ENCODE measurements around the gene NBAS.

Gene NBAS

DNA sequence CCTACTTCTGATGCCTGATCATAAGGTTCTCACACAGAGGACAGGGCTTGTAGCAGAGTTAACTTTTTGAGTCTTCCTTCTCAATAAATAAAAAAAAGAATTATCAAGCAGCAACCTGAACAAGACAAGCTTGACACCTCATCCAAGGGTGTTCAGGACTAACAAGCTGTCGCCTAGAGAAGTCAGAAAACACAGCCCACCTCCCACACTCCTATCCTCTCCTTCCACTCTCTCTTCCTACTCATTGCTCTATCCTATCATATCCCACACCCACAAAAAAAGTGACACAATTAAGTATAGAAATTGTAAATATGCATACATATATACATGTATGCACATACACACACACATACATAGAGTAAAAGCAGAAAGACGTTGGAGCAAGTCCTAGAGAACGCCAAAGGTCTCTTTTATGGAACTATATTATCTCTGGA is 5.4 kb downstream of the NBAS start:
- Mint-ChIP-seq H3K4me1 (peaks cover 17% of the 10 kb centered on the region), H3K9me3 (no peaks in the 10 kb centered on the region), H3K4me3 (no peak overlapping the region), H3K27ac (no peak overlapping the region), H3K27me3 (ENCODE audit: low read depth) (no peaks in the 10 kb centered on the region), H3K36me3 (ENCODE audit: low read depth) (peaks cover 27% of the 10 kb centered on the region)
- TF ChIP-seq, protein P1, sequence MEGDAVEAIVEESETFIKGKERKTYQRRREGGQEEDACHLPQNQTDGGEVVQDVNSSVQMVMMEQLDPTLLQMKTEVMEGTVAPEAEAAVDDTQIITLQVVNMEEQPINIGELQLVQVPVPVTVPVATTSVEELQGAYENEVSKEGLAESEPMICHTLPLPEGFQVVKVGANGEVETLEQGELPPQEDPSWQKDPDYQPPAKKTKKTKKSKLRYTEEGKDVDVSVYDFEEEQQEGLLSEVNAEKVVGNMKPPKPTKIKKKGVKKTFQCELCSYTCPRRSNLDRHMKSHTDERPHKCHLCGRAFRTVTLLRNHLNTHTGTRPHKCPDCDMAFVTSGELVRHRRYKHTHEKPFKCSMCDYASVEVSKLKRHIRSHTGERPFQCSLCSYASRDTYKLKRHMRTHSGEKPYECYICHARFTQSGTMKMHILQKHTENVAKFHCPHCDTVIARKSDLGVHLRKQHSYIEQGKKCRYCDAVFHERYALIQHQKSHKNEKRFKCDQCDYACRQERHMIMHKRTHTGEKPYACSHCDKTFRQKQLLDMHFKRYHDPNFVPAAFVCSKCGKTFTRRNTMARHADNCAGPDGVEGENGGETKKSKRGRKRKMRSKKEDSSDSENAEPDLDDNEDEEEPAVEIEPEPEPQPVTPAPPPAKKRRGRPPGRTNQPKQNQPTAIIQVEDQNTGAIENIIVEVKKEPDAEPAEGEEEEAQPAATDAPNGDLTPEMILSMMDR (IDR thresholded peaks at IDR 0.05; ENCODE audit: unreplicated experiment in 3 of 3) = no peak

DNA sequence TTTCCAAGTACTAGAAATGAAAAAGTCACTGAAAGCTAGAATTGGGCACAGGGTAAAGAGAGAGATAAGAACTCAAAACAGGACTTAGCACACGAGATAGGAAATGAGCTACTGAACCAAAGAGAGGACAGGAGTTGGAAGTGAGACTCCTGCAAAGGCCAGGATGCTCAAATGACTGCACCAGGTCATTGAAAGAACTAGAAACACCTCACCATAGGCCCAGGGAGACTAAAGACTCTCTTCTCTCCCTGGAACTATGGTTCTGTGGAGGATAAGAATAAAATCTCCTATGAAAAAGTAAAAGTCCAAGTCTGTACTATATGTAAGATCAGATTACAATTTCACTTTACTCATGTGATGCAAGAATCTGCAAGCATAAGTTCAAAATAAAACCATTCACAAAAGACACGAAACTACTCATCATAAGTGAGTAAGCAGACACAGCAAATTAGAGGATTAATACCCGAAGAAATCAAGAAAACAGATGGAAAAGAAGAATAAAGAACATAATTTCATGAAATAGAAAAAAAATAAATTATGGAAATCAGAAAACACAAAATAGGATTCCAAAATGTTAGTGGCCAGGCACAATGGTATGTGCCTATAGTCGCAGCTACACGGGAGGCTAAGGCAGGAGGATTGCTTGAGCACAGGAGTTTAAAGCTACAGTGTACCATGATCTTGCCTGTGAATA is 6.5 kb downstream of the NBAS start:
- Mint-ChIP-seq H3K4me3 (no peak overlapping the region), H3K36me3 (ENCODE audit: low read depth) (peaks cover 27% of the 10 kb centered on the region), H3K27ac (no peak overlapping the region), H3K27me3 (ENCODE audit: low read depth) (no peaks in the 10 kb centered on the region), H3K4me1 (peaks cover 7% of the 10 kb centered on the region), H3K9me3 (no peaks in the 10 kb centered on the region)
- TF ChIP-seq, protein P1 (IDR thresholded peaks at IDR 0.05; ENCODE audit: unreplicated experiment in 3 of 3) = no peak

DNA sequence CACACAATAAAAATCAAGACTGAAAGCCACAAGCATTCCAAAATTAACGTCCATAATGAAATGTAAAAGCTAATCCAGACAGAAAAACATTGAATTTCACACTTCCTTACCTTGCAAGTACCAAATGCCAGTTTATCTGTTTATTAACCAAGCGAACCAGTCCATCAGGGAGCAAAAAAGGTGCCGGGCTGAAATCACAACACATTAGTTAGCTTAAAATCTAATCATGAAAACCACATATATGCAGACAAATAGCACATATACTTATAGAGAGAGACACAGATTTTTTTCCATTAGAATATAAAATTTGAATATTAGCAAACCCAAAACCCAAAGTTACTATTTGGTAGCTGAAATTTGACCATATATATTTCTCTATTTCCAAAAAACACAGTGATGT is 7.2 kb downstream of the NBAS start:
- Mint-ChIP-seq H3K4me3 (no peak overlapping the region), H3K9me3 (no peaks in the 10 kb centered on the region)
- TF ChIP-seq, protein P1 (IDR thresholded peaks at IDR 0.05; ENCODE audit: unreplicated experiment in 3 of 3) = no peak

DNA sequence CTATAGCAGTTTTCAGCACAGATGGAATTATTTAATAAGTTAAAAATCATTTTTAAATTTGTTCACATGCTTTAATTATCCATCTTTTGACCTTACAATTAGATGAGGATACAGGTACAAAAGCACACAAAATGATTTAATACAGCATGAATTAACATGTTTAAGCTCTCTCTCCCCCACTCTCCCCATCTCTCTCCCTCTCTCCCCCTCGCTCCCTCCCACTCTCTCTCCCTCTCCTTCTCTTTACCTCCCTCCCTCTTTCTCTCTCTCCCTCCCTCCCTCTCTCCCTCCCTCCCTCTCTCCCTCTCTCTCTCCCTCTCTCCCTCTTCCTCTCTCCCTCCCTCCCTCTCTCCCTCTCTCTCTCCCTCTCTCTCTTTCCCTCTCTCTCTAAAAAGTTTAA is 7.6 kb downstream of the NBAS start:
- Mint-ChIP-seq H3K27ac (no peak overlapping the region), H3K9me3 (no peaks in the 10 kb centered on the region), H3K4me3 (no peak overlapping the region), H3K4me1 (no peaks in the 10 kb centered on the region), H3K36me3 (ENCODE audit: low read depth) (peaks cover 36% of the 10 kb centered on the region), H3K27me3 (ENCODE audit: low read depth) (no peaks in the 10 kb centered on the region)
- TF ChIP-seq, protein P1 (IDR thresholded peaks at IDR 0.05; ENCODE audit: unreplicated experiment in 3 of 3) = no peak

More for the DNA sequence above, 7.2 kb downstream of the NBAS start:
- H3K36me3 Mint-ChIP-seq (ENCODE audit: low read depth) = peaks cover 32% of the 10 kb centered on the region
- H3K27ac Mint-ChIP-seq = no peak overlapping the region
- no peaks in the 10 kb centered on the region for H3K4me1 Mint-ChIP-seq
- H3K27me3 Mint-ChIP-seq (ENCODE audit: low read depth) = no peaks in the 10 kb centered on the region

DNA sequence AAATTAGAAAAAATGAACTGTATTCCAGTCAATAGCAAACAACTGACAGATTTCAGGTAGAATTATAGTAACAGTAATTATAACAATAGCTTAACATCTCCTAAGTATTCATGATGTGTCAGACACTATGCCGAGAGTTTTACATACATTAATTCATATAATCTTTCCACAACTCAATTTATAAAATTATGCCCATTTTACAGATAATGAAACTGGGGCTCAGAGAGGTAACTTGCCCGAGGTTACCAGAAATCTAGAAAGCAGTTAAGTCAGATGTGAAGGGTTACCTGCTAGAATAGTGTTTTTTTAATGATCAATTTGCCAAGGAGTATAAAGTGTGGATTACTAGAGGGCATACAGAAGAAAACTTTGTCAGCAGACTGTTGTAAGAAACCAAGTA is 12.2 kb downstream of the NBAS start:
- H3K27me3 Mint-ChIP-seq (ENCODE audit: low read depth) = no peaks in the 10 kb centered on the region
- peaks cover 51% of the 10 kb centered on the region for H3K36me3 Mint-ChIP-seq (ENCODE audit: low read depth)
- no peaks in the 10 kb centered on the region for H3K9me3 Mint-ChIP-seq
- H3K4me3 Mint-ChIP-seq = no peak overlapping the region
- no peaks in the 10 kb centered on the region for H3K4me1 Mint-ChIP-seq
- H3K27ac Mint-ChIP-seq = no peak overlapping the region
- TF ChIP-seq, protein P1 (IDR thresholded peaks at IDR 0.05; ENCODE audit: unreplicated experiment in 3 of 3) = no peak
